Esophagus squamous epithelium (tissue), 5 donors: Measurements from ENCODE around the gene SLC22A31. TPM values are rescaled to one million over a fixed set of nuclear protein-coding genes. Genes with fewer than 3 reads are reported as not detected.

Experiments used
- DNase-seq: peaks from one replicate; lab custom pipeline; 2025; lab: John Stamatoyannopoulos, UW
- H3K27ac ChIP-seq, 4 donors: fragments of 200-600 bp; sonication (generic); one replicate each; pipeline ENCODE4 v1.5.1; 2016 to 2019; ENCODE audit warnings: mild to moderate bottlenecking in 1 of 4
- H3K27me3 ChIP-seq, 4 donors: fragments of 200-600 bp; sonication (generic); 1 replicate in 3 of 4; 2 replicates in 1 of 4; pipeline versions ENCODE4 v1.5.1 to v1.6.0; 2017 to 2021; ENCODE audit warnings: antibody characterized with exemption in 1 of 4
- H3K36me3 ChIP-seq, 3 donors: fragments of 200-600 bp; sonication (generic); one replicate each; pipeline ENCODE4 v1.5.1; 2016 to 2019
- H3K4me1 ChIP-seq, 3 donors: fragments of 200-600 bp; sonication (generic); one replicate each; pipeline ENCODE4 v1.5.1; 2017 to 2019
- H3K4me3 ChIP-seq, 4 donors: fragments of 200-600 bp; sonication (generic); 1 replicate in 3 of 4; 2 replicates in 1 of 4; pipeline ENCODE4 v1.5.1; 2016 to 2019; ENCODE audit warnings: mild to moderate bottlenecking in 2 of 4, moderate library complexity in 1 of 4
- H3K9me3 ChIP-seq, 3 donors: fragments of 200-600 bp; sonication (generic); one replicate each; pipeline ENCODE4 v1.5.1; 2016 to 2019
- POLR2A ChIP-seq, 4 donors: fragments of 450-650 bp; IDR thresholded peaks; one replicate each; pipeline ENCODE4 v1.6.1; 2017; ENCODE audit warnings: antibody characterized with exemption in 4 of 4, mild to moderate bottlenecking in 4 of 4, moderate library complexity in 3 of 4
- WGBS, 2 donors: methylation state at CpG; one replicate each; pipeline ENCODE4 v1.1.5; 2018; 5-methylcytosine and 5-hydroxymethylcytosine counted together
- intact Hi-C: fragments of 100-400 bp; cut with DNase I; formaldehyde crosslinking; loops from one replicate; pipeline ENCODE4 v1.15.0; 2022
- total RNA-seq, 4 donors: library from RNA; depleted of rRNA; stranded (reverse); fragments of >200 nt; gene quantifications; one replicate each; pipeline ENCODE4 v1.1.0, GENCODE V29; 2016
- TF ChIP-seq, protein P1 (sequence below), 6 experiments: fragments of 450-650 bp in 4 of 6; fragments of 200-600 bp in 2 of 6; sonication (generic) in 2 of 6; IDR thresholded peaks; one replicate each; pipeline ENCODE4 v1.5.1; 2016 to 2019; ENCODE audit warnings: antibody characterized with exemption in 6 of 6, mild to moderate bottlenecking in 4 of 6, moderate library complexity in 4 of 6
- donor health status: DM: yes; HTN: yes; CAD: no.

Gene SLC22A31
- total RNA-seq, 4 donors from 2014 or later: not detected

DNA sequence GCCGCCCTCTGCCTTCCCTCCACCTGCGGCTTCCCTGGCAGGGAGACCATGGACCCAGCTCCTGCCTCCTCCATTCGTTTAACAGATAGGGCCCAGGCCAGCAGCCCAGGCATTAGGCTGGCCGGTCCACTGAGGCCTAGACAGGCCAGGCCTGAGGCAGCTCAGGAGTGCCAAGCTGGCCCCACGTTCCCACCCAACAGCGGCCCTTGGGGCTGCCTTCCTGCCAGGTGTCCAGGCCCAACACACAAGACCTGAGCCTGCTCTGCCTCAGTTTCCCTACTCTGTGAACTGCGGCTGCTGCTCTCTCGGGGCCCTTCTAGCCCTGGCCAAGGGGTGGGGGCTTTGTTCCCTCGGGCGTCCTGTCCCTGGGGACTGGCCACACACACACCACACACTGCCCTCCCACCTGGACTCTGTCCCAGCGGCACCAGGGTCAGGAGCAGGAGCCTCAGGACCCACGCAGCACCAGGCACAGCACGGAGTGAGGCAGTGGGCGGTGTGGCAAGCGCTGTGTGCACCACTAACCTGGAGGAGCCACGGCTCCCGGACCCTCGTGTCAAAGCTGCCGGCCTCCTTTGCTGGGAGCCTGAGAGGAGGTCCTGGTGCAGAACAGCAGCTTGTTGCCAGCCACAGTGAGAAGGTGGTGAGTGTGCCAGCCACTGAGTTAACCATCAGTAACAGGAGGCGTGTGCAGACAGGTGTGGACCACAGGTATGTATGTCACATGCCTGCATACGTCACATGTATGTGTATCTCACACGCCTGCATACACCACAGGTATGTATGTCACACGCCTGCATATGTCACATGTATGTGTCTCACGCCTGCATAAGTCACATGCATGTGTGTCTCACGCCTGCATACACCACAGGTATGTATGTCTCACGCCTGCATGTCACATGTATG, 43.3 kb downstream of the SLC22A31 start:
- Histone ChIP-seq H3K9me3 (no peaks in the 10 kb centered on the region), H3K27ac (no peak overlapping the region), H3K27me3 (peaks cover 0 to 37% (median 0%) of the 10 kb centered on the region in 4 donors), H3K4me3 (no peak overlapping the region), H3K4me1 (peaks cover 19 to 40% (median 21%) of the 10 kb centered on the region in 3 donors), H3K36me3 (peaks cover 0 to 2% (median 0%) of the 10 kb centered on the region in 3 donors)
- TF ChIP-seq, protein P1, sequence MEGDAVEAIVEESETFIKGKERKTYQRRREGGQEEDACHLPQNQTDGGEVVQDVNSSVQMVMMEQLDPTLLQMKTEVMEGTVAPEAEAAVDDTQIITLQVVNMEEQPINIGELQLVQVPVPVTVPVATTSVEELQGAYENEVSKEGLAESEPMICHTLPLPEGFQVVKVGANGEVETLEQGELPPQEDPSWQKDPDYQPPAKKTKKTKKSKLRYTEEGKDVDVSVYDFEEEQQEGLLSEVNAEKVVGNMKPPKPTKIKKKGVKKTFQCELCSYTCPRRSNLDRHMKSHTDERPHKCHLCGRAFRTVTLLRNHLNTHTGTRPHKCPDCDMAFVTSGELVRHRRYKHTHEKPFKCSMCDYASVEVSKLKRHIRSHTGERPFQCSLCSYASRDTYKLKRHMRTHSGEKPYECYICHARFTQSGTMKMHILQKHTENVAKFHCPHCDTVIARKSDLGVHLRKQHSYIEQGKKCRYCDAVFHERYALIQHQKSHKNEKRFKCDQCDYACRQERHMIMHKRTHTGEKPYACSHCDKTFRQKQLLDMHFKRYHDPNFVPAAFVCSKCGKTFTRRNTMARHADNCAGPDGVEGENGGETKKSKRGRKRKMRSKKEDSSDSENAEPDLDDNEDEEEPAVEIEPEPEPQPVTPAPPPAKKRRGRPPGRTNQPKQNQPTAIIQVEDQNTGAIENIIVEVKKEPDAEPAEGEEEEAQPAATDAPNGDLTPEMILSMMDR (IDR thresholded peaks at IDR 0.05): no peak
- no peak for TF ChIP-seq POLR2A (IDR thresholded peaks at IDR 0.05)
- WGBS, 2 donors: 62 to 80% methylated on average over 12 to 14 of the region's 26 CpGs
- DNase-seq: no peak
- intact Hi-C loops: no loop called here

DNA sequence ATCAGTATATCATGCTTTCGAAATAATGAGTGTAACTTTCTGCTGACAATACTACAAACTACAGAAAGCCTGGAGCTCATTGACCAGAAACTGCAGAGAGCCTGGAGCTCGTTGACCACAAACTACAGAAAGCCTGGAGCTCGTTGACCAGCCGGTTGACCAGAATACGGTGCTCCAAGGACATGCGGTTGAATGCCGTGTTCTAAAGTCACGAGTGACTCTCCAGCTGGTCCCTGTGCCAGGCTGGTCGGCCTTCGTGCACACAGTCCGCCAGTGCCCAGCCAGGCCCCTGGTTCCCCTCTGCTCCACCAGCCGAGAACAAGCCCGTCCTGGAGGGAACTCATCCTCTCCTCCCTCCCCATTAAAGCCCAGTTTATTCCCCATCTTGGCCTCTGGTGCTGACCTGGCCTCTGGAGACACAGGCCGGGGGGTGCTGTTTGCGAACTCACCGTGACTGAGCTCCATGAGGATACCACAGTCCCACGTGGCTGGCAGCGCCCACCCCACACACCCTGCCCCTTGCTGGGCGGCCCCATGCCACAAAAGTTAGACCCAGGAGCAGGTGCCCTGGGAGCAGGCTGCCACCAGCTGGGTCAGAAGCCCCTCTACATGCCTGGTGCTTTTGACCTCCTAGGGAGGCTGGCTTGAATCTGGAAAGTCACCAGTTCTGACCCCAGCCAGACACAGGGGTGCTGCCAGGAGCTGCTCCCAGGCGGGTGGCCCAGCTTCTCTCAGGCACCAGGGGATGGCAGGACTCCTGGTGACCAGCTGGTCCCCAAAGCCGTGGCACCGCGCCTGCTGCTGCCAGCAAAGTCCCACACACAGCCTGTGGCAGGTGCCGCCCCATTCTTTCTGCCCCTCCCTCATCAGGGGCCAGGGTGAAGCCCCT, 44.2 kb downstream of the SLC22A31 start:
- H3K4me1 ChIP-seq: peaks cover 19 to 40% (median 21%) of the 10 kb centered on the region in 3 donors
- no peaks in the 10 kb centered on the region for H3K9me3 ChIP-seq
- peaks cover 0 to 28% (median 0%) of the 10 kb centered on the region in 4 donors for H3K27me3 ChIP-seq
- H3K27ac ChIP-seq: no peak overlapping the region
- WGBS, 2 donors: 50 to 55% methylated on average over 8 to 15 of the region's 24 CpGs
- no peak for DNase-seq
- TF ChIP-seq POLR2A (IDR thresholded peaks at IDR 0.05): no peak
- TF ChIP-seq, protein P1 (IDR thresholded peaks at IDR 0.05): no peak
- H3K36me3 ChIP-seq: peaks cover 0 to 11% (median 0%) of the 10 kb centered on the region in 3 donors
- no peak overlapping the region for H3K4me3 ChIP-seq
- intact Hi-C loops: no loop called here

DNA sequence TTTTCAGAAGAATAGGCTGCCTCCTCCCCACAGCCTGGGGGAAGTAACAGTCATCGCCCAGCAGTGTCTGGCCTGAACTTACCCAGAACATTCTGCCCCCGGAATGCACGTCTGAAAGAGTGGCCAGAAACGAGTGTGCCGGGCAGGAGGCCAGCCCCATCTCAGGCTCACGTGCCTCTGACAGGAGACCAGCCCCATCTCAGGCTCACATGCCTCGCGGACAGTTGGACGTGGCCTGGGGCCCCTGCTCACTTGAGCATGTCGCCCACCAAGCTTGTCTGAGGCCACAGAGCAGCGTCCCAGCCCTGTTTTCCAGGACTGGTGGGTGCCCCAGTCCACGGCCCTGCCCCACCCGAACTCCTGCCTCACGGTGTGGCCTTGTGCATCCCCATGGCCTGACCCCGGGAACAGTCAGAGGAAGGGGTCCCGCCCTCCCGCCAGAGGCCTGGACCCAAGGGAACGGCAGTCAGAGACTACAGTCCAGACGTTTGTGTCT, 45.1 kb downstream of the SLC22A31 start:
- Histone ChIP-seq H3K36me3 (peaks cover 0 to 20% (median 0%) of the 10 kb centered on the region in 3 donors), H3K9me3 (no peaks in the 10 kb centered on the region), H3K4me3 (no peak overlapping the region), H3K27me3 (peaks cover 0 to 20% (median 0%) of the 10 kb centered on the region in 4 donors), H3K4me1 (peaks cover 24 to 48% (median 25%) of the 10 kb centered on the region in 3 donors), H3K27ac (peak overlapping the region in 2 of 4 donors; percentile 22 to 25)
- DNase-seq: no peak
- 23 to 36% methylated on average over 3 to 5 of the region's 19 CpGs for WGBS, 2 donors
- intact Hi-C loops: no loop called here
- TF ChIP-seq, protein P1 (IDR thresholded peaks at IDR 0.05): no peak
- TF ChIP-seq POLR2A (IDR thresholded peaks at IDR 0.05): no peak

DNA sequence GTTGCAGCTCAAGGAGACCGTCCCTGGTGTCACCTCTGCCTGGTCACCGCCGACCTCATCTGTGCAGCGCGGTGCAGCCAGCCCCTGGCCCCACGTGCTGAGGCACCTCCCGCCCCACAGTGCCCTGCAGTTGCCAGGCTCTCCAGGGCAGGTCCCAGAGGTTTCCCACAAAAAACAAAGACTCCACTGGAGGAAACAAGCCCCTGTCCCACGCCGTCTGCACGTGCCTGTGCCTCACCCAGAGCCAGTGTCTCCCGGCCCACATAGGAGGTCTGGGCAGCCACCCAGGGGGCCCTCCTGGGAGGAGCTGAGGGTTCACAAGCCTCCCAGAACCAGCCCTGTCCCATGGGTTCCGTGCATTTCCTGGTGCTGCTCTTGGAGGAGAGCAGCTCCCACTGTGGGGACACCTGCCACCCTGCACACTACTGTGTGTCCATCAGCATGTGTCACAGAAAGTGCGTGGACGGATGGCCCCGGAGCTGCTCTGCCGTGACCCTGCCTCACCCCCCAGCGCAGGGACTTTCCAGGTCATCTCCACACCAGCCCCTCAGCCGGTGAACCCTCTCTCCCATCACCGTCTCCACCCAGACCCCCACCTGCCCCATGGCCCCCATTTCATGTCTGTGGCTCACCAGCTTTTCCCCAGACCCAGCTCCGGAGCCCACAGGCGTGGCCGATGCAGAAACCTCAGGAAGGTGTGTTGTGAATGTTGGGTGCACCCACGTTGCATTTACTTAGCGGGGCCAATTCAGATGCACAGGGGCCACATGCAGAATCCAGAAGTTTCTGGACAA, 45.8 kb downstream of the SLC22A31 start:
- intact Hi-C loops: no loop called here

More for the DNA sequence above, 45.8 kb downstream of the SLC22A31 start:
- Histone ChIP-seq H3K4me1 (peaks cover 24 to 49% (median 25%) of the 10 kb centered on the region in 3 donors), H3K36me3 (peaks cover 0 to 27% (median 0%) of the 10 kb centered on the region in 3 donors), H3K27ac (peak overlapping the region in 1 of 4 donors; percentile 29), H3K27me3 (peaks cover 0 to 14% (median 0%) of the 10 kb centered on the region in 4 donors), H3K9me3 (no peaks in the 10 kb centered on the region), H3K4me3 (no peak overlapping the region)
- DNase-seq: no peak
- no peak for TF ChIP-seq POLR2A (IDR thresholded peaks at IDR 0.05)
- TF ChIP-seq, protein P1 (IDR thresholded peaks at IDR 0.05): no peak
- WGBS, 2 donors: 25 to 27% methylated on average over 9 to 11 of the region's 24 CpGs
